SK-N-SH (cell line): ENCODE data around the gene RAB34.

Source experiments
- EP300 ChIP-seq, 2 experiments: IDR thresholded peaks; 2 replicates each; pipeline versions ENCODE4 v1.4.0 to v1.6.1; 2012; ENCODE audit warnings: borderline replicate concordance in 1 of 2, low read depth in 1 of 2, low read length in 1 of 2
- FOXJ3 ChIP-seq: sonication (generic); formaldehyde crosslinking; IDR thresholded peaks from 2 replicates; pipeline ENCODE4 v1.5.1; 2020; ENCODE audit warnings: mild to moderate bottlenecking, missing genetic modification reagents
- GABPA ChIP-seq: IDR thresholded peaks from 2 replicates; pipeline ENCODE4 v1.4.0; 2012; ENCODE audit warnings: low read depth, mild to moderate bottlenecking
- JUND ChIP-seq: IDR thresholded peaks from 2 replicates; pipeline ENCODE4 v1.4.0; 2012
- MXI1 ChIP-seq: IDR thresholded peaks from 2 replicates; pipeline ENCODE4 v1.6.1; 2012; ENCODE audit warnings: mild to moderate bottlenecking, low read depth, low read length, improper control_type of control experiment
- SIN3A ChIP-seq: IDR thresholded peaks from 2 replicates; pipeline ENCODE4 v1.6.1; 2012; ENCODE audit warnings: low read depth, mild to moderate bottlenecking, low read length, moderate library complexity, borderline replicate concordance
- YY1 ChIP-seq: IDR thresholded peaks from 2 replicates; pipeline ENCODE4 v1.4.0; 2012; ENCODE audit warnings: low read depth, mild to moderate bottlenecking
- TF ChIP-seq, protein P1 (sequence below): IDR thresholded peaks from 2 replicates; pipeline ENCODE4 v1.4.0; 2012; ENCODE audit warnings: low read depth, borderline replicate concordance
- TF ChIP-seq, protein P2 (sequence below): IDR thresholded peaks from 2 replicates; pipeline ENCODE4 v1.4.0; 2012; ENCODE audit warnings: low read depth
- TF ChIP-seq, protein P3 (sequence below): fragments of 200-600 bp; sonication (generic); IDR thresholded peaks from 2 replicates; pipeline ENCODE4 v1.6.1; 2017; ENCODE audit warnings: antibody characterized with exemption, mild to moderate bottlenecking, moderate library complexity

DNA sequence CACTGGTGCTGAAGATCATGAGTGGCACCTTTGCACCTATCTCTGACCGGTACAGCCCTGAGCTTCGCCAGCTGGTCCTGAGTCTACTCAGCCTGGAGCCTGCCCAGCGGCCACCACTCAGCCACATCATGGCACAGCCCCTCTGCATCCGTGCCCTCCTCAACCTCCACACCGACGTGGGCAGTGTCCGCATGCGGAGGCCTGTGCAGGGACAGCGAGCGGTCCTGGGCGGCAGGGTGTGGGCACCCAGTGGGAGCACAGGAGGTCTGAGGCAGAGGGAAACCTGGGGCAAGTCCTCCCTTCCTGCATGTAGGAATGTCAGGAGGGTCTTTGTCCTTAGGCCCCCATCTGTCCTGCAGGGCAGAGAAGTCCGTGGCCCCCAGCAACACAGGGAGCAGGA is 19.6 kb upstream of the RAB34 start:
- TF ChIP-seq JUND (no peak), MXI1 (no peak), GABPA (no peak), FOXJ3 (CRISPR knock-in tag) (no peak), YY1 (no peak), EP300 (IDR thresholded peaks at IDR 0.05; ENCODE audit: borderline replicate concordance in 1 of 2, low read depth in 1 of 2, low read length in 1 of 2) (no peak), SIN3A (no peak)
- TF ChIP-seq, protein P1, sequence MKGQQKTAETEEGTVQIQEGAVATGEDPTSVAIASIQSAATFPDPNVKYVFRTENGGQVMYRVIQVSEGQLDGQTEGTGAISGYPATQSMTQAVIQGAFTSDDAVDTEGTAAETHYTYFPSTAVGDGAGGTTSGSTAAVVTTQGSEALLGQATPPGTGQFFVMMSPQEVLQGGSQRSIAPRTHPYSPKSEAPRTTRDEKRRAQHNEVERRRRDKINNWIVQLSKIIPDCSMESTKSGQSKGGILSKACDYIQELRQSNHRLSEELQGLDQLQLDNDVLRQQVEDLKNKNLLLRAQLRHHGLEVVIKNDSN = no peak
- TF ChIP-seq, protein P2, sequence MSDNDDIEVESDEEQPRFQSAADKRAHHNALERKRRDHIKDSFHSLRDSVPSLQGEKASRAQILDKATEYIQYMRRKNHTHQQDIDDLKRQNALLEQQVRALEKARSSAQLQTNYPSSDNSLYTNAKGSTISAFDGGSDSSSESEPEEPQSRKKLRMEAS = no peak
- TF ChIP-seq, protein P3, sequence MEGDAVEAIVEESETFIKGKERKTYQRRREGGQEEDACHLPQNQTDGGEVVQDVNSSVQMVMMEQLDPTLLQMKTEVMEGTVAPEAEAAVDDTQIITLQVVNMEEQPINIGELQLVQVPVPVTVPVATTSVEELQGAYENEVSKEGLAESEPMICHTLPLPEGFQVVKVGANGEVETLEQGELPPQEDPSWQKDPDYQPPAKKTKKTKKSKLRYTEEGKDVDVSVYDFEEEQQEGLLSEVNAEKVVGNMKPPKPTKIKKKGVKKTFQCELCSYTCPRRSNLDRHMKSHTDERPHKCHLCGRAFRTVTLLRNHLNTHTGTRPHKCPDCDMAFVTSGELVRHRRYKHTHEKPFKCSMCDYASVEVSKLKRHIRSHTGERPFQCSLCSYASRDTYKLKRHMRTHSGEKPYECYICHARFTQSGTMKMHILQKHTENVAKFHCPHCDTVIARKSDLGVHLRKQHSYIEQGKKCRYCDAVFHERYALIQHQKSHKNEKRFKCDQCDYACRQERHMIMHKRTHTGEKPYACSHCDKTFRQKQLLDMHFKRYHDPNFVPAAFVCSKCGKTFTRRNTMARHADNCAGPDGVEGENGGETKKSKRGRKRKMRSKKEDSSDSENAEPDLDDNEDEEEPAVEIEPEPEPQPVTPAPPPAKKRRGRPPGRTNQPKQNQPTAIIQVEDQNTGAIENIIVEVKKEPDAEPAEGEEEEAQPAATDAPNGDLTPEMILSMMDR = no peak
